GM12892 (cell line): Measurements from ENCODE around the gene ZNF451.

Experiments used
- POLR2A ChIP-seq: IDR thresholded peaks from 2 replicates; pipeline ENCODE4 v1.6.1; 2011; ENCODE audit warnings: low read depth, low read length, control low read depth
- TAF1 ChIP-seq: IDR thresholded peaks from 2 replicates; pipeline ENCODE4 v1.6.1; 2011; ENCODE audit warnings: low read depth, mild to moderate bottlenecking, control low read depth, low read length, borderline replicate concordance

DNA sequence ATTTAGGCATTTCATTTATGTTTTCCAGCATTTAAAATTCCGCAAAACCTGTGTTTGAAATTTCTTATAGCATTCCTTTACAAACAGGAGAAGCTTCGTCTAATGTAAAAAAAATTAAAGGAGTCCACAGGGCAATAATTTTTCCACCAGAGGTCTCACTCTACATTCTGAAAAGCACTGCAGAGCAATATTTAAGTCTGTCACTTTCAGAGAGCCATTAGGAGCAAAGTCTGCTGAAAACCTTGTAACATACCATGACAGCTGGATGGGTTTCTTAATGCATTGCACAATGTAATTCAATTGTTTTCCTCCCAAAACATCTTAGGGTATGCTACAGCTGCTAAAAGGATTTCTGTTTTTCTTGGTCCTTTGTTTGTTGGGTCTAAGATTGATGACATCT, 100.2 kb downstream of the ZNF451 start:
- TF ChIP-seq POLR2A (no peak), TAF1 (no peak)
